ENCODE data around the gene NFIA.

The NFIA gene

DNA sequence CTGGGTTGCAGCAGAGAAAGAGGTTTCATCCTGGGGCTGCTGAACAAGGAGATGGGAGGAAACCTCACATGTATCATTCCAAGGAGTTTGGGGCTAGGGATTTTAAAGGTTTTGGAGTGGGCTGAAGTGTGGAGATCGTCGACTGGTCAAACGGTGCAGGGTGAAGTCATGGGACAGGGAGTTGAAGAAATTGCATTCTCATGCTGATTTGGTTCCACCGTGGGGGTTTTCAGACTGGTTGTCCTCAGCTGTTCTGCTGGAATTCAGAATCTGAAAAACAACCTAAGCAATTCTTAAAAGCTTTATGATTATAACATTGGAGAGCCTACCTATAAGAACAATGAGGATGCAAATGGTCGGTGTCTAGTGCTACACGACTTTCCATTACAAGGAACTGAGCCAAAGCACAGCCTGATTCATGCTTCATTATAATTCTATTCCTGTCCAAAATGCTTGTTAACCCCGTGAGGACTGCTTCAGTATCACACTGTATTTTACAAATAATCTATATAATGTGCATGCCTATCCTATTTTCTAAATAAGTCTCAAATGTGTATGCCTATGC is 399.9 kb downstream of the NFIA start:
- no peaks in the 10 kb centered on the region for H3K9me3 ChIP-seq (ENCODE audit: insufficient read depth, low read depth, low read length)
- TF ChIP-seq CTCF (conservative IDR thresholded peaks at IDR 0.05; ENCODE audit: low read length) = no peak
- TF ChIP-seq EZH2phosphoT487 (IDR thresholded peaks at IDR 0.05; ENCODE audit: borderline replicate concordance) = no peak
- H3K4me3 ChIP-seq (ENCODE audit: low read length, poor library complexity, severe bottlenecking) = no peak overlapping the region
- H3K4me2 ChIP-seq (ENCODE audit: low read depth, low read length, poor library complexity, severe bottlenecking) = no peak overlapping the region
- H3F3A ChIP-seq (ENCODE audit: low read depth) = no peaks in the 10 kb centered on the region
- H3K4me1 ChIP-seq (ENCODE audit: insufficient read depth, low read length, poor library complexity, severe bottlenecking) = no peaks in the 10 kb centered on the region
- H3K27me3 ChIP-seq (ENCODE audit: insufficient read depth, low read length, poor library complexity, severe bottlenecking) = peaks cover 4% of the 10 kb centered on the region
- no peaks in the 10 kb centered on the region for H3K9me2 ChIP-seq (replicated peaks; ENCODE audit: low read depth, low read length)
- no peaks in the 10 kb centered on the region for H3K79me2 ChIP-seq (ENCODE audit: insufficient read depth, low read length)
- no peaks in the 10 kb centered on the region for H4K20me1 ChIP-seq (ENCODE audit: insufficient read depth, low read length, poor library complexity, severe bottlenecking)
- H3K36me3 ChIP-seq (ENCODE audit: insufficient read depth, low read length) = no peaks in the 10 kb centered on the region
- H2AFZ ChIP-seq (ENCODE audit: low read length) = no peak overlapping the region
- no peak overlapping the region for H3K9ac ChIP-seq (ENCODE audit: low read depth, low read length, poor library complexity, severe bottlenecking)

- Histone ChIP-seq H3K36me3 (ENCODE audit: insufficient read depth, low read length) (no peaks in the 10 kb centered on the region), H3K79me2 (ENCODE audit: insufficient read depth, low read length) (no peaks in the 10 kb centered on the region), H3K4me2 (ENCODE audit: low read depth, low read length, poor library complexity, severe bottlenecking) (no peak overlapping the region), H3K9ac (ENCODE audit: low read depth, low read length, poor library complexity, severe bottlenecking) (no peak overlapping the region), H2AFZ (ENCODE audit: low read length) (no peak overlapping the region), H3K9me2 (replicated peaks; ENCODE audit: low read depth, low read length) (no peaks in the 10 kb centered on the region), H3K4me1 (ENCODE audit: insufficient read depth, low read length, poor library complexity, severe bottlenecking) (no peaks in the 10 kb centered on the region), H3F3A (ENCODE audit: low read depth) (no peaks in the 10 kb centered on the region), H4K20me1 (ENCODE audit: insufficient read depth, low read length, poor library complexity, severe bottlenecking) (no peaks in the 10 kb centered on the region), H3K27me3 (ENCODE audit: insufficient read depth, low read length, poor library complexity, severe bottlenecking) (peaks cover 4% of the 10 kb centered on the region), H3K4me3 (ENCODE audit: low read length, poor library complexity, severe bottlenecking) (no peak overlapping the region), H3K9me3 (ENCODE audit: insufficient read depth, low read depth, low read length) (no peaks in the 10 kb centered on the region)
- TF ChIP-seq CTCF (conservative IDR thresholded peaks at IDR 0.05; ENCODE audit: low read length) = no peak
- no peak for TF ChIP-seq EZH2phosphoT487 (IDR thresholded peaks at IDR 0.05; ENCODE audit: borderline replicate concordance)
Measured at GRCh38 chr1:61486783-61487536, 404.6 kb downstream of the NFIA start.

GRCh38 chr1:61487801-61488200 is 405.4 kb downstream of the NFIA start:
- Histone ChIP-seq H3K79me2 (ENCODE audit: insufficient read depth, low read length) (no peaks in the 10 kb centered on the region), H3F3A (ENCODE audit: low read depth) (no peaks in the 10 kb centered on the region), H3K9me2 (replicated peaks; ENCODE audit: low read depth, low read length) (no peaks in the 10 kb centered on the region), H3K4me3 (ENCODE audit: low read length, poor library complexity, severe bottlenecking) (no peak overlapping the region), H3K4me2 (ENCODE audit: low read depth, low read length, poor library complexity, severe bottlenecking) (no peak overlapping the region), H3K36me3 (ENCODE audit: insufficient read depth, low read length) (no peaks in the 10 kb centered on the region), H3K4me1 (ENCODE audit: insufficient read depth, low read length, poor library complexity, severe bottlenecking) (no peaks in the 10 kb centered on the region), H3K27me3 (ENCODE audit: insufficient read depth, low read length, poor library complexity, severe bottlenecking) (peaks cover 4% of the 10 kb centered on the region), H4K20me1 (ENCODE audit: insufficient read depth, low read length, poor library complexity, severe bottlenecking) (no peaks in the 10 kb centered on the region), H3K9me3 (ENCODE audit: insufficient read depth, low read depth, low read length) (no peaks in the 10 kb centered on the region), H3K9ac (ENCODE audit: low read depth, low read length, poor library complexity, severe bottlenecking) (no peak overlapping the region), H2AFZ (ENCODE audit: low read length) (no peak overlapping the region)
- TF ChIP-seq CTCF (conservative IDR thresholded peaks at IDR 0.05; ENCODE audit: low read length) = no peak
- no peak for TF ChIP-seq EZH2phosphoT487 (IDR thresholded peaks at IDR 0.05; ENCODE audit: borderline replicate concordance)

Data from Loucy (cell line).